NCI-H2171 (cell line): ENCODE results near the gene USP34.
"Not testable (repeated sequence)": the region's sequence is repeated elsewhere in the genome, so short reads cannot be mapped to it uniquely, and the experiment has no call there.

ENCODE experiments used
- DNase-seq: peaks from one replicate; lab custom pipeline; 2025; lab: John Stamatoyannopoulos, UW

USP34 gene

DNA sequence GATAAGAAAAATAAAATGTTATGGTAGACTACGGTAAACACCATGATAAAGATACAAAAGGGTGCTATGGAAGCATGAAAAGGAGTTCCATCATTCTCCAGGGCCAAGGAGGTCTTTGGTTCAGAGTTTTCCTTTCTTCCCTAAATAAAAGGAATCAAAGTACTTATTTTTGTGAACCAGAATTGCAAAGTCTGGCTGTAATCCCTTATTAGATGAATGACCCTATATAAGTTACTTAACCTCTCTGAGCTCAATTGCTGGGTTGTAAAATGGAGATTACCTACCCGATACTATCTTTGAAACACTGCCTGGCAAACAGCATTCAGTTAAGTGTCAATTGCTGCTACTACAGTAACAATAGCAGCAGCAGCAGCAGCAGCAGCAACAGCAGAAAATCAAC lies 218.9 kb downstream of the USP34 start:
- DNase-seq = no peak

GRCh38 chr2:61249521-61250071 lies 221.3 kb downstream of the USP34 start:
- DNase-seq = no peak

DNA sequence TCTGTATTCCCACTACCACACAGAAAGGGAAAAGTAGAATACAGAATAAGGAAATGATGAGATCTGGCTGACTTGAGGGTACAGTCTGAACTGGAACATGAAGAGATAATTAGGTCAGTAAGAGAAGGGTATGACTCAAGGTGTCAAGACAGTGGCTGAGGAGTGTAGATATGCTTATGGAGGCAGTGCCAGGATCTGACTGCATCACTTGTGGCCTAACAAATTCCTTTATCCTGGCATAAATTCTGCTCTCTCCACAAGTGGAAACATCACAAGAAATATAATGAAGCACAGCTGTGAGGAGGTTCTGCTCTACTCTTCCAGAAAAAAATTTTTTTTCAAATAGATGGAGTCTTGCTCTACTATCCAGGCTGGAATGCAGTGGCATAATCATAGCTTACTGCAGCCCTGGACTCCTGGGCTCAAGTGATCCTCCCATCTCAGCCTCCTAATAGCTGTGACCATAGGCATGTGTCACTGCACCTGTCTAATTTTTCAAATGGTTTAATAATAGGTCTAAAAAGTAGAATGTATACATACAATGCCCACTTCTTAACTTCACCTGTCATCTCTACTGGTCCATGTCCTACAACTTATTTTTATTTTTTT lies 223.6 kb downstream of the USP34 start:
- no peak for DNase-seq

DNA sequence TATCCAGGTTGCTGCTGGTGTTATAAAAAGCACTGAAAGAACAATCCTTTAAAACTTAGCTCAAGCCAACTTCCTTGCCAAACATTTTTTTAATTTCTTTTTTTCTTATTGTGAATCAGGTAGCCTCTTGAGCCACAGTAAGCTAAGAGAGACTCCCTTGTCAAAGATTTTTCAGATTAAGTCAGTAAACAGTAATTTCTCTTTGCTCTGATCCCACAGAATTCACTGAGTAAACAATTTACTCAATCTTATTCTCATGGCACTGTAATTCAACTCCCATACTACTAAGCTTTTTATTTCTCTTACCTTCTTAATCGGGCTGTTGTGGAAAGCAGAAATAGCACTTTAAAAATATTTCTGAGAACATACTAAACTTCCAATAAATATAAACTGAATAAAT lies 226.2 kb downstream of the USP34 start:
- DNase-seq = no peak

- DNase-seq = no peak
These were observed 229.6 kb downstream of the USP34 start for GRCh38 chr2:61241266-61241665.

GRCh38 chr2:61238219-61239012 lies 232.5 kb downstream of the USP34 start:
- DNase-seq = no peak

DNA sequence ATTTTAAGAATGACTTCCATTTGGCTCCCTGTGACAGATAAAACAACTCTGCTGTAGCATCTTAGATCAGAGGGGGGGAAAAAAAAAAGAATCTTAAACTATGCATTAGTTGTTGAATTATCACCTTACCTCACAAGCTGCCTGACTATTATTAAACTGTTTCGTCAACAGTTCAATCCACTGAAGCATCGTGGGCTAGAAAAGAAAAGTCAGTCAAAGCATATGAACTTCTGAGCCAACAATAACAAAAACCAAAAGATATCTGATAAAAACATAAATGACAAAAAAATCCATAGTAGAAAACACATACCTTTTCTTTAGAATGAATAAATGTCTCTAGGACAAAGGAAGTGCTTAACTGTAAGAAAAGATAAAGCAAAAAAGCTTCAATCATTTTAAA lies 235.2 kb downstream of the USP34 start:
- no peak for DNase-seq

DNA sequence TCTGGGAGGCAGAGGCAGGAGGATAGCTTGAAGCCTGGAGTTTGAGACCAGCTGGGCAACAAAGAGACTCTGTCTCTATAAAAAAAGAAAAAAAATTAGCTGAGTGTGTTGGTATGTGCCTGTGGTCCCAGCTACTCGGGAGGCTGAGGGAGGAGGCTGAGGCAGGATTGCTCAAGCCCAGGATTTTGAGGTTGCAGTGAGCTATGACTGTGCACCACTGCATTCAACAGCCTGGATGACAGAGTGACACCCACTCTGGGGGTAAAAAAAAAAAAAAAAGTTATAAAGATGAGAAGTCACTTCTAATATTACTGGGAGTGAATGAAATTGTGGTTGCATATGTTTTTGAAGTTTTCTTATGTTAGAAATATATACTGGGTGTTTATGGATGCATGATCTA lies 237.3 kb downstream of the USP34 start:
- no peak for DNase-seq

DNA sequence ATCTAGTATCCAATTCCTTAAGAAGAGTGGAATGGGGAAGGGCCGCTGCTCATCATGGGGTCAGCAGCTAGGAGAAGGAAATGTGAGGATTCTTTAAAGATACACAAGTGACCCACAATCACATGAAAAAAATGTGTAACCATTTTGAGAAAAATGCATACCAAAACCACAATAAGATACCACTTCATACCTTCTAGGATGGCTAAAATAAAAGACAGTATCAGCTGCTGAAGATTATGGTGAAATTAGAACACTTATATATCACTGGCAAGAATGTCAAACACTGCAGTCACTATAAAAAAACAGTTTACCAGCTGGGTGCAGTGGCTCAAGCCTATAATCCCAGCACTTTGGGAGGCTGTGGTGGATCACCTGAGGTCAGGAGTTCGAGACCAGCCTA lies 241.0 kb downstream of the USP34 start:
- no peak for DNase-seq

- DNase-seq = no peak
These were observed 248.3 kb downstream of the USP34 start for GRCh38 chr2:61222567-61222966.

GRCh38 chr2:61221819-61222218 lies 249.1 kb downstream of the USP34 start:
- DNase-seq = no peak

GRCh38 chr2:61220768-61221167 lies 250.1 kb downstream of the USP34 start:
- DNase-seq = no peak

- DNase-seq = no peak
These were observed 252.1 kb downstream of the USP34 start for GRCh38 chr2:61218817-61219170.

DNA sequence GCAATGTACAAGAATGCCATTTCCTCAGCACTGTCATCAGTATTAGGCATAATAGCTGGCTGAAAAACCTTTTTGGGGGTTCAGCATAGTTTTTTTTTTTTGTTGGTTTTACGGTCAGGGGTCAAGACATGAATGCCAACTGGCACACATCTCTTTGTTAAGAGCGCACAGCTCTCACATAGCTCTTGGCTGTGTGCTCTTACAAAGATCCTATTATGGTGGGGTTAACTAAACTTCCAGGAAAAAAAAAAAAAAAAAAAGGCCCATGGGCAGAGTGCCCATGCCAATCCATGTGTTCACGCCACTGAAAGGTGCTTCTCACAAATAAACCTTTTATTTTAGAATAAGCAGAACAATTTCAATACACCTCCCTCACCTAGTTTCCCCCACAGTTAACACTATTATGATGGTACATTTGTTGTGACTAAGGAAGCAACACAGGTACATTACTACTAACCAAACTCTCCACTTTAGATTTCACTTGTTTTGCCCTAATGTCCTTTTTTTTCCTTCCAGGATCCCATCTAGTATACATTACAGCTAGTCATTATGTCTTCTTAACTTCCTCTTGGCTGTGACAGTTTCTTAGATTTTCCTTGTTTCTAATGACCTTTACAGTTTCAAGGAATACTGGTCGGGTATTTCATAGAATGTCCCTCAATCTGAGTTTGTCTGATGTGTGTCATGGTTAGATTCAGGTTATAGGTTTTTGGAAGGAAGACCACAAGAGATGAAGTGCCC lies 252.6 kb downstream of the USP34 start:
- DNase-seq = no peak

- no peak for DNase-seq
These were observed 256.7 kb downstream of the USP34 start for GRCh38 chr2:61214171-61214570.

GRCh38 chr2:61210332-61210981 lies 260.4 kb downstream of the USP34 start:
- no peak for DNase-seq

GRCh38 chr2:61205132-61205531 lies 265.8 kb downstream of the USP34 start:
- DNase-seq = no peak

DNA sequence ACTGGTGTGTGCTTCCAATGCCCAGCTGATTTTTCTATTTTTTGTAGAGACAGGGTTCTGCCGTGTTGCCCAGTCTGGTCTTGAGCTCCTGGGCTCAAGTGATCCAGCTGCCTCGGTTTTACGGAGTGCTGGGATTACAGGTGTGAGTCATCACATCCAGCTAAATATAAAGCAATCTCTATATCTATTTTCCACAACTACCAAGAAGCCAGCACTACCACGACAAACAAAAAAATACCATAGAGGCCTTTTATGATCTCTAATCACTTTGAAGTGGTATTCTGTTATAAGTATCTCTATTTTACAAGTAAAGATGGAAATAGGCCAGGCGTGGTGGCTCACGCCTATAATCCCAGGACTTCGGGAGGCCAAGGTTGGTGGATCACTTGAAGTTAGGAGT lies 274.2 kb downstream of the USP34 start:
- DNase-seq = no peak

DNA sequence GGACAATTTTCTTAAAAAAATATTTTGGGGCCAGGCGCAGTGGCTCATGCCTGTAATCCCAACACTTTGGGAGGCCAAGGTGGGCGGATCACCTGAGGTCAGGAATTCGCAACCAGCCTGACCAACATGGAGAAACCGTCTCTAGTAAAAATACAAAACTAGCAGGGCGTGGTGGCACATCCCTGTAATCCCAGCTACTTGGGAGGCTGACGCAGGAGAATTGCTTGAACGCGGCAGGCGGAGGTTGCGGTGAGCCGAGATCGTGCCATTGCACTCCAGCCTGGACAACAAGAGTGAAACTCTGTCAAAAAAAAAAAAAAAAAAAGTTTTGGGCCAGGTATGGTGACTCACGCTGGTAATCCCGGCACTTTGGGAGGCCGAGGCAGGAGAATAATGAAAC lies 276.2 kb downstream of the USP34 start:
- not testable (repeated sequence) for DNase-seq

DNA sequence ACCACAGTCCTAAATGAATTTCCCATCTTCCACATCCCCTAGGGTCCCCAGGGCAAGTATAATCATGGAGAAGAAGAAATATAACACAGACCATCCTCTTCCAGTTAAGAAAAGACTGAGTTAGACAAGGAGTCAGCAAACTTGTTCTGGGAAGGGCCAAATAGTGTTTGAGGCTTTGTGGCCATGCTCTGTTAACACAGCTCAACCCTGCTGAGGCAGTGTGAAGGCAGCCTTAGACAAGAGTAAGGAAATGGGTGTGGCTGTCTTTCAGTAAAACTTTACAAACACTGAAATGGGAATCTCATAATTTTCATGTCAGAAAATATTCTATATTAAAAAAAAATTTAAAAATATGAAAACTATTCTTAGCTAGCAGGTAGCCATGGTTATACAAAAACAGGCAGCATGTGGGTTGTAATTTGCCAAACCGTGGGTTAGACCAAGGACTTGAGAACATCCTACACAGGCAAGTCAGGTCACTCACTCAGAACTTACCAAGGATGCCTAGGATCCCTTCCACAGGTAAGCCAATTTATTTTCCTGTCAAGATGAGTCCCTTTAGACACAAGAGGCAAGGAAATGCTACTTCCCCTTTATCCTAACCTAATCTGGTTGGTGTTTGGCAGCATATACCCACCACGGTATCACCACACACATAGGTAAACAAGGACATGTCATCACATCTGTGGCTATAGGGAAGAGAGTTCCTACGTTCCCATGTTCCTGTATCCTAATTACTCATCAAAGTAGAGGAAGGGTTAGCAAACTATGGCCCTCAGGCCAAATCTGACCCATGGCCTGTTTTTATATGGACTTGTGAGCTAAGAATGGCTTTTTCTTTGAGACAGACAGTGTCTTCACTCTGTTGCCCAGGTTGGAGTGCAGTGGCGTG lies 277.0 kb downstream of the USP34 start:
- DNase-seq = no peak

- DNase-seq = no peak
These were observed 283.8 kb downstream of the USP34 start for GRCh38 chr2:61187085-61187484.
